Measurements from ENCODE around the gene TMA16.
A peak's percentile ranks its signal among the peaks of the same experiment; 100 is the strongest.
"Not testable (repeated sequence)": the region's sequence is repeated elsewhere in the genome, so short reads cannot be mapped to it uniquely, and the experiment has no call there.

TMA16 gene

GRCh38 chr4:163523791-163524365 lies 29.4 kb downstream of the TMA16 start:
- DNase-seq, result no peak

- no peak for DNase-seq
Observed at GRCh38 chr4:163525982-163526381, 31.5 kb downstream of the TMA16 start.

- no peak for DNase-seq
Observed at GRCh38 chr4:163527172-163527571, 32.7 kb downstream of the TMA16 start.

- no peak for DNase-seq
Observed at GRCh38 chr4:163528653-163529052, 34.2 kb downstream of the TMA16 start.

- no peak for DNase-seq
Observed at GRCh38 chr4:163534056-163534455, 39.6 kb downstream of the TMA16 start.

- no peak for DNase-seq
Observed at GRCh38 chr4:163535657-163536056, 41.2 kb downstream of the TMA16 start.

- no peak for DNase-seq
Observed at GRCh38 chr4:163536091-163536490, 41.6 kb downstream of the TMA16 start.

- DNase-seq, result no peak
Observed at GRCh38 chr4:163537114-163537513, 42.6 kb downstream of the TMA16 start.

GRCh38 chr4:163538820-163539219 lies 44.3 kb downstream of the TMA16 start:
- DNase-seq, result not testable (repeated sequence)

GRCh38 chr4:163540448-163540847 lies 46.0 kb downstream of the TMA16 start:
- no peak for DNase-seq

- DNase-seq, result no peak
Observed at GRCh38 chr4:163540977-163541376, 46.5 kb downstream of the TMA16 start.

GRCh38 chr4:163542275-163542674 lies 47.8 kb downstream of the TMA16 start:
- DNase-seq, result no peak

- peak; percentile 43 to 54 for DNase-seq
Observed at GRCh38 chr4:163544407-163545038, 50.0 kb downstream of the TMA16 start.

- DNase-seq, result no peak
Observed at GRCh38 chr4:163548481-163549243, 54.2 kb downstream of the TMA16 start.

GRCh38 chr4:163550869-163551267 lies 56.4 kb downstream of the TMA16 start:
- no peak for DNase-seq

GRCh38 chr4:163553146-163553545 lies 58.7 kb downstream of the TMA16 start:
- no peak for DNase-seq

- no peak for DNase-seq
Observed at GRCh38 chr4:163554870-163555465, 60.5 kb downstream of the TMA16 start.

GRCh38 chr4:163556177-163556576 lies 61.7 kb downstream of the TMA16 start:
- no peak for DNase-seq

GRCh38 chr4:163556650-163557391 lies 62.3 kb downstream of the TMA16 start:
- DNase-seq, result no peak

GRCh38 chr4:163558539-163559044 lies 64.1 kb downstream of the TMA16 start:
- no peak for DNase-seq

GRCh38 chr4:163562496-163562895 lies 68.0 kb downstream of the TMA16 start:
- DNase-seq, result no peak

- no peak for DNase-seq
Observed at GRCh38 chr4:163563592-163563991, 69.1 kb downstream of the TMA16 start.

GRCh38 chr4:163564221-163564720 lies 69.8 kb downstream of the TMA16 start:
- DNase-seq, result no peak
